Measurements from ENCODE around the gene PDE3A. TPM values are rescaled to one million over a fixed set of nuclear protein-coding genes. Genes with fewer than 3 reads are reported as not detected.

The PDE3A gene
- total RNA-seq, 3 donors from 2014 or later = 7.0 to 11.5 (median 9.4) TPM

- intact Hi-C loops (cut with DNase I; ENCODE audit: low total_unique reads) = no loop called here
- no peak overlapping the region for H3K4me3 ChIP-seq
- DNase-seq (ENCODE audit: low spot score in 2 of 2) = no peak
- no peaks in the 10 kb centered on the region for H3K27me3 ChIP-seq
- H3K36me3 ChIP-seq = no peaks in the 10 kb centered on the region
- no peak for TF ChIP-seq POLR2A (IDR thresholded peaks at IDR 0.05)
- TF ChIP-seq, protein P1, sequence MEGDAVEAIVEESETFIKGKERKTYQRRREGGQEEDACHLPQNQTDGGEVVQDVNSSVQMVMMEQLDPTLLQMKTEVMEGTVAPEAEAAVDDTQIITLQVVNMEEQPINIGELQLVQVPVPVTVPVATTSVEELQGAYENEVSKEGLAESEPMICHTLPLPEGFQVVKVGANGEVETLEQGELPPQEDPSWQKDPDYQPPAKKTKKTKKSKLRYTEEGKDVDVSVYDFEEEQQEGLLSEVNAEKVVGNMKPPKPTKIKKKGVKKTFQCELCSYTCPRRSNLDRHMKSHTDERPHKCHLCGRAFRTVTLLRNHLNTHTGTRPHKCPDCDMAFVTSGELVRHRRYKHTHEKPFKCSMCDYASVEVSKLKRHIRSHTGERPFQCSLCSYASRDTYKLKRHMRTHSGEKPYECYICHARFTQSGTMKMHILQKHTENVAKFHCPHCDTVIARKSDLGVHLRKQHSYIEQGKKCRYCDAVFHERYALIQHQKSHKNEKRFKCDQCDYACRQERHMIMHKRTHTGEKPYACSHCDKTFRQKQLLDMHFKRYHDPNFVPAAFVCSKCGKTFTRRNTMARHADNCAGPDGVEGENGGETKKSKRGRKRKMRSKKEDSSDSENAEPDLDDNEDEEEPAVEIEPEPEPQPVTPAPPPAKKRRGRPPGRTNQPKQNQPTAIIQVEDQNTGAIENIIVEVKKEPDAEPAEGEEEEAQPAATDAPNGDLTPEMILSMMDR (IDR thresholded peaks at IDR 0.05) = no peak
- TF ChIP-seq POLR2AphosphoS5 (IDR thresholded peaks at IDR 0.05) = no peak
- no peaks in the 10 kb centered on the region for H3K4me1 ChIP-seq
- no peak overlapping the region for H3K27ac ChIP-seq
- H3K9me3 ChIP-seq = no peaks in the 10 kb centered on the region
Measured at GRCh38 chr12:20469756-20470155, 101.4 kb downstream of the PDE3A start.

DNA sequence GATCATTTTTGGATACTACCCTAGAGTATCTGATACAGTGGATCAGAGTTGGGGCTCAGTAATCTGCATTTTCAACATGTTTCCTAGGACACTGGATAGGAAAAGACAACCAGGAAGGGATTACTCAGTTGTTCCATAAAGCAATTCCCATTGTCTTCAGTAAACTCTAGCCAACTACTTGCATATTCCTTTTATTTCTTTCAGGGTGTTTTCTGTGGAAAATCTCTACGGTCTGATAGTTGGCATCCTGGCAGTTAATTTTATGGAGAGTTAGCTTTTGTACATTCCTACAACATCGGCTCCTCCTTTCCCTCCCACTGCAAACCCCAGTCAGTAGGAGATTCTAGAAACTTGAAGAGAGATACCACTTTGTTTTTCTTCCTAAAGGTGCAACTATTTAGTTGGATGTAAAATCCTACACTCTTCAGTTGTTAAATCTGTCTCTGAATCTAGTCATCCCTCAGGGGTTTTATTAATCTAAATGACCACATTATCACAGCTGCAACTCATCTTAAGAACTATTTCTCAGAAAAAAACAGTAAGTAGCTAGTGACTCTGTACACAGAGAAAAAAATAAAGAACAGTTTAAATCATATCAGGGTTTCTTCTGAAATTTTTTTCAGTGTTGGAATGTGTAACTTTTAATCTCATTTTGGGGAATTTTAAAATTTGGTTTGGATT lies 103.9 kb downstream of the PDE3A start:
- no peak overlapping the region for H3K4me3 ChIP-seq
- H3K4me1 ChIP-seq = no peaks in the 10 kb centered on the region
- H3K9me3 ChIP-seq = no peaks in the 10 kb centered on the region
- TF ChIP-seq POLR2A (IDR thresholded peaks at IDR 0.05) = no peak
- no peak overlapping the region for H3K27ac ChIP-seq
- H3K27me3 ChIP-seq = no peaks in the 10 kb centered on the region
- intact Hi-C loops (cut with DNase I; ENCODE audit: low total_unique reads) = no loop called here
- no peaks in the 10 kb centered on the region for H3K36me3 ChIP-seq
- no peak for DNase-seq (ENCODE audit: low spot score in 2 of 2)

GRCh38 chr12:20473133-20473532 lies 104.8 kb downstream of the PDE3A start:
- Histone ChIP-seq H3K27ac (no peak overlapping the region), H3K4me3 (no peak overlapping the region), H3K4me1 (no peaks in the 10 kb centered on the region), H3K27me3 (no peaks in the 10 kb centered on the region), H3K36me3 (no peaks in the 10 kb centered on the region), H3K9me3 (no peaks in the 10 kb centered on the region)
- intact Hi-C loops (cut with DNase I; ENCODE audit: low total_unique reads) = no loop called here
- TF ChIP-seq, protein P1 (IDR thresholded peaks at IDR 0.05) = no peak
- TF ChIP-seq POLR2AphosphoS5 (IDR thresholded peaks at IDR 0.05) = no peak
- no peak for DNase-seq (ENCODE audit: low spot score in 2 of 2)

- Histone ChIP-seq H3K4me1 (no peaks in the 10 kb centered on the region), H3K9me3 (no peaks in the 10 kb centered on the region)
Measured at GRCh38 chr12:20474016-20474415, 105.7 kb downstream of the PDE3A start.

GRCh38 chr12:20474443-20474842 lies 106.1 kb downstream of the PDE3A start:
- no peak overlapping the region for H3K27ac ChIP-seq
- H3K36me3 ChIP-seq = no peaks in the 10 kb centered on the region
- TF ChIP-seq POLR2AphosphoS5 (IDR thresholded peaks at IDR 0.05) (no peak), POLR2A (IDR thresholded peaks at IDR 0.05) (no peak)
- TF ChIP-seq, protein P1 (IDR thresholded peaks at IDR 0.05) = no peak
- no peak overlapping the region for H3K4me3 ChIP-seq
- no peaks in the 10 kb centered on the region for H3K9me3 ChIP-seq
- intact Hi-C loops (cut with DNase I; ENCODE audit: low total_unique reads) = no loop called here
- H3K27me3 ChIP-seq = no peaks in the 10 kb centered on the region
- no peaks in the 10 kb centered on the region for H3K4me1 ChIP-seq
- no peak for DNase-seq (ENCODE audit: low spot score in 2 of 2)

More at GRCh38 chr12:20474016-20474415, 105.7 kb downstream of the PDE3A start:
- TF ChIP-seq POLR2A (IDR thresholded peaks at IDR 0.05) (no peak), POLR2AphosphoS5 (IDR thresholded peaks at IDR 0.05) (no peak)
- TF ChIP-seq, protein P1 (IDR thresholded peaks at IDR 0.05) = no peak
- intact Hi-C loops (cut with DNase I; ENCODE audit: low total_unique reads) = no loop called here
- H3K27ac ChIP-seq = no peak overlapping the region
- no peaks in the 10 kb centered on the region for H3K27me3 ChIP-seq
- DNase-seq (ENCODE audit: low spot score in 2 of 2) = no peak
- H3K4me3 ChIP-seq = no peak overlapping the region
- H3K36me3 ChIP-seq = no peaks in the 10 kb centered on the region

All from breast epithelium (tissue), 4 donors.